Endodermal cell (in vitro differentiated cells): Measurements from ENCODE around the gene KMT2B. TPM values are rescaled to one million over a fixed set of nuclear protein-coding genes. Genes with fewer than 3 reads are reported as not detected.

Experiments used
- DNase-seq: peaks from one replicate; pipeline ENCODE4 v3.0.0-alpha.2; 2017
- H3K27ac ChIP-seq: 2 replicates; pipeline ENCODE4 v1.5.1; 2013; ENCODE audit warnings: mild to moderate bottlenecking, low read depth, low read length, moderate library complexity
- H3K27me3 ChIP-seq: 2 replicates; pipeline ENCODE4 v1.6.1; 2013; ENCODE audit warnings: mild to moderate bottlenecking, low read length, moderate library complexity; ENCODE audit not compliant: insufficient read depth, control insufficient read depth, poor library complexity, severe bottlenecking
- H3K36me3 ChIP-seq: 2 replicates; pipeline ENCODE4 v1.7.0; 2013; ENCODE audit warnings: mild to moderate bottlenecking, low read length, moderate library complexity; ENCODE audit not compliant: control insufficient read depth, insufficient read depth
- H3K4me1 ChIP-seq: one replicate; pipeline ENCODE4 v1.7.0; 2013; ENCODE audit warnings: low read length; ENCODE audit not compliant: control insufficient read depth, insufficient read depth
- H3K4me3 ChIP-seq: 2 replicates; pipeline ENCODE4 v1.5.1; 2013; ENCODE audit warnings: mild to moderate bottlenecking, low read length, moderate library complexity
- H3K9ac ChIP-seq: 2 replicates; pipeline ENCODE4 v1.6.1; 2013; ENCODE audit warnings: mild to moderate bottlenecking, low read length, moderate library complexity; ENCODE audit not compliant: poor library complexity, severe bottlenecking; ENCODE audit errors: extremely low read depth
- H3K9me3 ChIP-seq: 2 replicates; pipeline ENCODE4 v1.6.1; 2013; ENCODE audit warnings: mild to moderate bottlenecking, low read length, moderate library complexity; ENCODE audit not compliant: control insufficient read depth
- H3K27ac Mint-ChIP-seq: 2 replicates; pipeline ENCODE4 v1.8.0; 2020; ENCODE audit warnings: mixed read lengths
- H3K27me3 Mint-ChIP-seq: 2 replicates; pipeline ENCODE4 v1.8.0; 2021; ENCODE audit warnings: mild to moderate bottlenecking, mixed read lengths; ENCODE audit not compliant: insufficient read depth
- H3K36me3 Mint-ChIP-seq: 2 replicates; pipeline ENCODE4 v1.8.0; 2020; ENCODE audit warnings: low read depth, mixed read lengths
- H3K4me1 Mint-ChIP-seq: 2 replicates; pipeline ENCODE4 v1.8.0; 2020; ENCODE audit warnings: mixed read lengths
- H3K4me3 Mint-ChIP-seq: 2 replicates; pipeline ENCODE4 v1.8.0; 2020; ENCODE audit warnings: mild to moderate bottlenecking, moderate library complexity, mixed read lengths
- H3K9me3 Mint-ChIP-seq: 2 replicates; pipeline ENCODE4 v1.8.0; 2020; ENCODE audit warnings: mild to moderate bottlenecking, mixed read lengths
- CTCF ChIP-seq: fragments of 200-600 bp; sonication (generic); conservative IDR thresholded peaks from 2 replicates; pipeline ENCODE4 v1.5.0; 2021; ENCODE audit warnings: antibody characterized with exemption, mild to moderate bottlenecking
- WGBS, 2 experiments: methylation state at CpG; one replicate each; pipeline versions ENCODE4 v1.1.5 to v1.1.7; 2013; ENCODE audit warnings: missing lambda C conversion rate in 2 of 2, mixed read lengths in 1 of 2; ENCODE audit not compliant: insufficient coverage in 1 of 2, insufficient read length in 1 of 2; 5-methylcytosine and 5-hydroxymethylcytosine counted together
- total RNA-seq, 2 donors: library from RNA; stranded (reverse); fragmentation: NEBNext Ultra II Directional in 1 of 2; extraction: Animal tissue kit (Norgen Biotek cat#: 25700) in 1 of 2; gene quantifications; 2 replicates in 1 of 2; 3 replicates in 1 of 2; pipeline ENCODE4 v1.2.1, GENCODE V29; 2021

KMT2B gene
- total RNA-seq, 2 donors from 2014 or later, result 48.1 to 54.0 TPM

- Histone ChIP-seq H3K9me3 (no peaks in the 10 kb centered on the region), H3K27ac (no peak overlapping the region), H3K36me3 (no peaks in the 10 kb centered on the region), H3K9ac (no peak overlapping the region), H3K4me1 (peaks cover 6% of the 10 kb centered on the region), H3K4me3 (no peak overlapping the region), H3K27me3 (no peaks in the 10 kb centered on the region)
- DNase-seq, result no peak
- no peaks in the 10 kb centered on the region for H3K36me3 Mint-ChIP-seq
- H3K27me3 Mint-ChIP-seq, result peaks cover 3% of the 10 kb centered on the region
- peaks cover 7% of the 10 kb centered on the region for H3K4me1 Mint-ChIP-seq
- TF ChIP-seq CTCF, result no peak
- H3K9me3 Mint-ChIP-seq, result no peaks in the 10 kb centered on the region
- H3K27ac Mint-ChIP-seq, result no peak overlapping the region
- 40 to 60% methylated on average over 4 to 13 of the region's 13 CpGs for WGBS, 2 experiments
- no peak overlapping the region for H3K4me3 Mint-ChIP-seq
These were observed 6.7 kb upstream of the KMT2B start for GRCh38 chr19:35710784-35711723.

GRCh38 chr19:35712567-35713505, 5.0 kb upstream of the KMT2B start:
- no peaks in the 10 kb centered on the region for H3K36me3 ChIP-seq
- Mint-ChIP-seq H3K27ac (no peak overlapping the region), H3K36me3 (no peaks in the 10 kb centered on the region), H3K4me1 (peaks cover 13% of the 10 kb centered on the region), H3K9me3 (no peaks in the 10 kb centered on the region), H3K27me3 (no peaks in the 10 kb centered on the region), H3K4me3 (no peak overlapping the region)
- no peak for TF ChIP-seq CTCF
- DNase-seq, result no peak
- 83 to 84% methylated on average over 4 to 11 of the region's 11 CpGs for WGBS, 2 experiments
- H3K4me3 ChIP-seq, result no peak overlapping the region
- no peak overlapping the region for H3K27ac ChIP-seq
- no peaks in the 10 kb centered on the region for H3K9me3 ChIP-seq
- peaks cover 6% of the 10 kb centered on the region for H3K4me1 ChIP-seq
- H3K9ac ChIP-seq, result no peak overlapping the region
- no peaks in the 10 kb centered on the region for H3K27me3 ChIP-seq

- Mint-ChIP-seq H3K4me1 (peaks cover 13% of the 10 kb centered on the region), H3K9me3 (no peaks in the 10 kb centered on the region), H3K36me3 (no peaks in the 10 kb centered on the region), H3K4me3 (no peak overlapping the region), H3K27ac (no peak overlapping the region), H3K27me3 (no peaks in the 10 kb centered on the region)
- 87 to 100% methylated on average over 1 to 2 of the region's 2 CpGs for WGBS, 2 experiments
- H3K27ac ChIP-seq, result no peak overlapping the region
- no peaks in the 10 kb centered on the region for H3K27me3 ChIP-seq
- no peak overlapping the region for H3K4me3 ChIP-seq
- H3K36me3 ChIP-seq, result no peaks in the 10 kb centered on the region
- TF ChIP-seq CTCF, result no peak
- H3K9me3 ChIP-seq, result no peaks in the 10 kb centered on the region
- DNase-seq, result no peak
- H3K9ac ChIP-seq, result no peak overlapping the region
- peaks cover 6% of the 10 kb centered on the region for H3K4me1 ChIP-seq
These were observed 4.3 kb upstream of the KMT2B start for GRCh38 chr19:35713506-35713850.
